Mucosa of descending colon (tissue), 3 donors: ENCODE data around the gene APOD. TPM values are rescaled to one million over a fixed set of nuclear protein-coding genes. Genes with fewer than 3 reads are reported as not detected.

Source experiments
- ATAC-seq: fragments of 200-7000 bp; cut with Tn5 transposase; one replicate; pipeline ENCODE4 v1.9.1; 2020; ENCODE audit warnings: mild to moderate bottlenecking, moderate library complexity
- DNase-seq, 3 donors: peaks; one replicate each; pipeline ENCODE4 v3.0.0-alpha.2; 2020
- H3K36me3 ChIP-seq: fragments of 200-600 bp; one replicate; pipeline ENCODE4 v1.8.0; 2021; ENCODE audit warnings: low read depth, mild to moderate bottlenecking
- H3K4me1 ChIP-seq: fragments of 200-600 bp; one replicate; pipeline ENCODE4 v1.8.0; 2021; ENCODE audit warnings: low read depth, mild to moderate bottlenecking
- H3K4me3 ChIP-seq: fragments of 200-600 bp; one replicate; pipeline ENCODE4 v1.8.0; 2021; ENCODE audit warnings: mild to moderate bottlenecking
- H3K9me3 ChIP-seq: fragments of 200-600 bp; one replicate; pipeline ENCODE4 v1.8.0; 2021; ENCODE audit warnings: mild to moderate bottlenecking
- CTCF ChIP-seq: fragments of 200-600 bp; IDR thresholded peaks from one replicate; pipeline ENCODE4 v1.8.0; 2022; ENCODE audit warnings: antibody characterized with exemption, mild to moderate bottlenecking
- intact Hi-C, 2 donors: fragments of 100-400 bp; cut with DNase I in 1 of 2; cut with micrococcal nuclease in 1 of 2; formaldehyde crosslinking; loops; one replicate each; pipeline versions ENCODE4 v1.11.0 to v1.11.1; 2022; cut with DNase I, micrococcal nuclease
- total RNA-seq, 3 donors: library from RNA; stranded (reverse); fragmentation: NEBNext Ultra II Directional in 2 of 3; extraction: Animal tissue kit (Norgen Biotek cat#: 25700) in 2 of 3; gene quantifications; one replicate each; pipeline versions ENCODE4 v1.2.1 to v1.2.4, GENCODE V29; 2021 to 2023
- donor health status: DM: no; HTN: no; CAD: no; lungs with moderate emphysema.
- donor health status: DM: no; HTN: no; CAD: no.
- donor health status: DM: no; HTN: yes; CAD: no.

Gene APOD
- total RNA-seq, 3 donors from 2014 or later = 8.7 to 73.6 (median 10.7) TPM

GRCh38 chr3:195574497-195575304 lies 9.0 kb downstream of the APOD start:
- Histone ChIP-seq H3K36me3 (no peaks in the 10 kb centered on the region), H3K9me3 (no peaks in the 10 kb centered on the region), H3K4me3 (no peak overlapping the region), H3K4me1 (no peaks in the 10 kb centered on the region)
- ATAC-seq = no peak
- intact Hi-C loops = no loop called here
- no peak for TF ChIP-seq CTCF
- no peak for DNase-seq

GRCh38 chr3:195573611-195574496 lies 9.9 kb downstream of the APOD start:
- H3K36me3 ChIP-seq = no peaks in the 10 kb centered on the region
- DNase-seq (no peak), ATAC-seq (no peak)
- intact Hi-C loops = no loop called here
- H3K4me3 ChIP-seq = no peak overlapping the region
- H3K4me1 ChIP-seq = no peaks in the 10 kb centered on the region
- H3K9me3 ChIP-seq = no peaks in the 10 kb centered on the region
- no peak for TF ChIP-seq CTCF

- TF ChIP-seq CTCF = no peak
- no peaks in the 10 kb centered on the region for H3K36me3 ChIP-seq
- no peaks in the 10 kb centered on the region for H3K9me3 ChIP-seq
- DNase-seq (no peak), ATAC-seq (no peak)
- intact Hi-C loops = no loop called here
- no peak overlapping the region for H3K4me3 ChIP-seq
- no peaks in the 10 kb centered on the region for H3K4me1 ChIP-seq
Measured at GRCh38 chr3:195571361-195571760, 12.4 kb downstream of the APOD start.

- intact Hi-C loops = no loop called here
- ATAC-seq (no peak), DNase-seq (no peak)
- Histone ChIP-seq H3K9me3 (no peaks in the 10 kb centered on the region), H3K36me3 (no peaks in the 10 kb centered on the region), H3K4me3 (no peak overlapping the region), H3K4me1 (no peaks in the 10 kb centered on the region)
- no peak for TF ChIP-seq CTCF
Measured at GRCh38 chr3:195570912-195571311, 12.8 kb downstream of the APOD start.

GRCh38 chr3:195570344-195570743 lies 13.4 kb downstream of the APOD start:
- no peak overlapping the region for H3K4me3 ChIP-seq
- DNase-seq = no peak
- no peaks in the 10 kb centered on the region for H3K9me3 ChIP-seq
- H3K4me1 ChIP-seq = no peaks in the 10 kb centered on the region
- ATAC-seq = peak; percentile 50
- H3K36me3 ChIP-seq = no peaks in the 10 kb centered on the region
- intact Hi-C loops = no loop called here
- no peak for TF ChIP-seq CTCF
